ENCODE results near the gene RNU6-8.

RNU6-8 gene

DNA sequence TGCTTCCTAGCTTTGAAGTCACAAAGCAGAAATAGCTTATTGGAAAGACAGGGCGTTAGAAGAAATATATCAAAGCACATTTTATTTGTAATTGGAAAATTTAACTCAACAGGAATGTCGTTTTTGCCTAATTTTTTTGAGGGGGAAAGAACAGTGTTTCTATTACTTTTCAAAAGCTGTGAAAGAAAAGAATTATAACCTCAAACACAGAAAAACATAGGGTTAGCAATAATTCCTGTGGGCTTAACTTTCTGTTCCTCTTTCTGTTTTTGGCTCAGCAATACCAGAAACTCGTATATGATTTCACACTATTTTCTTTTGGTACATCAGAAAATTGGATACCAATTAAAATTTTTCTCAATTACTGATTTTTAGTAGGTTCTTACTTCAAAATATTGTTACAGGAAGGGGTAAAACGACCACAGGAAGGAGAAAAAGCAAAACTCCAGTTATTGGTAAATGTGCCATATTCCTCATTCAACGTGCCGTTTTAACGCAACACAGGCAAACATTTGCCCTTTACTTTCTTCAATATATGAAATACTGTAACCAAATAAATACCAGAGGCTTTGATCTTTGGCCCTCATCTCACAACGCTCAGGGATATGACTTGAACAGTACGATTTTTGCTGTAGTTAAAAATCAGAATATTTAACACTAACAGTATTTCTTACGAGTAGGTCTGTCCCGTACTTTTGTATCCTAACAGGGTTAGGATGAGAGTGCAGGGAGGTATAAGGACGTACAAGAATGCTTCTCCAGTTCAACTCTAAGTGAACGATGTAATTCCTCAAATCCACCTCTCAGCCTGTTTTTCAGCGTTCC lies 2.5 kb downstream of the RNU6-8 start:
- no peak for TF ChIP-seq EP300 (IDR thresholded peaks at IDR 0.05; ENCODE audit: borderline replicate concordance)
- TF ChIP-seq TAF1 (IDR thresholded peaks at IDR 0.05; ENCODE audit: low read depth) = no peak
- 0 out of 2 replicates have a peak, but pooled peaks have one; percentile 8 for TF ChIP-seq TEAD4 (IDR thresholded peaks at IDR 0.05)
- no peak for TF ChIP-seq NFIC (IDR thresholded peaks at IDR 0.05)
- no peak for TF ChIP-seq FOXM1 (IDR thresholded peaks at IDR 0.05; ENCODE audit: borderline replicate concordance, low read depth)
- no peak for TF ChIP-seq ZBTB7A (IDR thresholded peaks at IDR 0.05; ENCODE audit: low read depth)

GRCh38 chr14:32197919-32198318 lies 5.2 kb downstream of the RNU6-8 start:
- TF ChIP-seq TEAD4 (IDR thresholded peaks at IDR 0.05) = no peak
- TF ChIP-seq, protein P1, sequence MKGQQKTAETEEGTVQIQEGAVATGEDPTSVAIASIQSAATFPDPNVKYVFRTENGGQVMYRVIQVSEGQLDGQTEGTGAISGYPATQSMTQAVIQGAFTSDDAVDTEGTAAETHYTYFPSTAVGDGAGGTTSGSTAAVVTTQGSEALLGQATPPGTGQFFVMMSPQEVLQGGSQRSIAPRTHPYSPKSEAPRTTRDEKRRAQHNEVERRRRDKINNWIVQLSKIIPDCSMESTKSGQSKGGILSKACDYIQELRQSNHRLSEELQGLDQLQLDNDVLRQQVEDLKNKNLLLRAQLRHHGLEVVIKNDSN (IDR thresholded peaks at IDR 0.05) = no peak
- no peak for TF ChIP-seq NFIC (IDR thresholded peaks at IDR 0.05)
- TF ChIP-seq ZBTB7A (IDR thresholded peaks at IDR 0.05; ENCODE audit: low read depth) = no peak
- no peak for TF ChIP-seq CEBPB (IDR thresholded peaks at IDR 0.05)
- no peak for TF ChIP-seq YY1 (IDR thresholded peaks at IDR 0.05; ENCODE audit: low read depth)
- no peak for TF ChIP-seq EP300 (IDR thresholded peaks at IDR 0.05; ENCODE audit: borderline replicate concordance)
- no peak for TF ChIP-seq TAF1 (IDR thresholded peaks at IDR 0.05; ENCODE audit: low read depth)
- TF ChIP-seq CREB1 (IDR thresholded peaks at IDR 0.05; ENCODE audit: low read depth) = no peak
- TF ChIP-seq EGR1 (IDR thresholded peaks at IDR 0.05) = no peak
- TF ChIP-seq MAX (IDR thresholded peaks at IDR 0.05) = no peak
- TF ChIP-seq TCF12 (IDR thresholded peaks at IDR 0.05; ENCODE audit: low read depth) = no peak
- TF ChIP-seq FOXM1 (IDR thresholded peaks at IDR 0.05; ENCODE audit: borderline replicate concordance, low read depth) = no peak
- TF ChIP-seq REST (IDR thresholded peaks at IDR 0.05; ENCODE audit: low read depth) = no peak

- no peak for TF ChIP-seq TEAD4 (IDR thresholded peaks at IDR 0.05)
- no peak for TF ChIP-seq CEBPB (IDR thresholded peaks at IDR 0.05)
- TF ChIP-seq CREB1 (IDR thresholded peaks at IDR 0.05; ENCODE audit: low read depth) = no peak
- TF ChIP-seq, protein P1 (IDR thresholded peaks at IDR 0.05) = no peak
- TF ChIP-seq MAX (IDR thresholded peaks at IDR 0.05) = no peak
- no peak for TF ChIP-seq REST (IDR thresholded peaks at IDR 0.05; ENCODE audit: low read depth)
- no peak for TF ChIP-seq FOXM1 (IDR thresholded peaks at IDR 0.05; ENCODE audit: borderline replicate concordance, low read depth)
- TF ChIP-seq TCF12 (IDR thresholded peaks at IDR 0.05; ENCODE audit: low read depth) = no peak
- TF ChIP-seq NFIC (IDR thresholded peaks at IDR 0.05) = no peak
- no peak for TF ChIP-seq RAD21 (IDR thresholded peaks at IDR 0.05; ENCODE audit: low read depth)
- no peak for TF ChIP-seq TAF1 (IDR thresholded peaks at IDR 0.05; ENCODE audit: low read depth)
- no peak for TF ChIP-seq YY1 (IDR thresholded peaks at IDR 0.05; ENCODE audit: low read depth)
These were observed 7.4 kb downstream of the RNU6-8 start for GRCh38 chr14:32195636-32196035.

DNA sequence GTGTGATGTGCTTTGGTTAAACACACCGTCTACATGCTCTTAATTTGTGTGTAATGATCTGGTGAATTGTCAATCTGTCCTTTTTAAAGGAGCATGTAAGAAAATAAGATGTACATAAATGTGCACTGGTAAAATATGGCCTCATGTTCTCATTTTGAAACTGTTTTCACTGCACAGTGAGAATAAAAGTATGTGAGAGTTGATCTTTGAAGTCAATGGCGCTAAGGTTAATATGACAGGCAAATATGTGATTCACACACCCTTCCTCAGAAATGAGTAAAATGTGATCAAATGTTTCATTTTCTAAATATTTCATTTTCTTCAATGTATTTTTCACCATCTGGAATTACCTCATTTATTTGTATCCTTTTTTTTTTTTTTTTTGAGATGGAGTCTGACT lies 9.5 kb downstream of the RNU6-8 start:
- no peak for TF ChIP-seq YY1 (IDR thresholded peaks at IDR 0.05; ENCODE audit: low read depth)
- TF ChIP-seq EP300 (IDR thresholded peaks at IDR 0.05; ENCODE audit: borderline replicate concordance) = no peak
- no peak for TF ChIP-seq RAD21 (IDR thresholded peaks at IDR 0.05; ENCODE audit: low read depth)
- no peak for TF ChIP-seq EGR1 (IDR thresholded peaks at IDR 0.05)
- no peak for TF ChIP-seq TEAD4 (IDR thresholded peaks at IDR 0.05)
- no peak for TF ChIP-seq FOXM1 (IDR thresholded peaks at IDR 0.05; ENCODE audit: borderline replicate concordance, low read depth)
- TF ChIP-seq TAF1 (IDR thresholded peaks at IDR 0.05; ENCODE audit: low read depth) = no peak
- TF ChIP-seq, protein P1 (IDR thresholded peaks at IDR 0.05) = no peak
- TF ChIP-seq CEBPB (IDR thresholded peaks at IDR 0.05) = no peak
- no peak for TF ChIP-seq REST (IDR thresholded peaks at IDR 0.05; ENCODE audit: low read depth)
- no peak for TF ChIP-seq ZBTB7A (IDR thresholded peaks at IDR 0.05; ENCODE audit: low read depth)
- TF ChIP-seq NFIC (IDR thresholded peaks at IDR 0.05) = no peak
- no peak for TF ChIP-seq CREB1 (IDR thresholded peaks at IDR 0.05; ENCODE audit: low read depth)
